AG10803 (cell line): Measurements from ENCODE around the gene BAIAP2.
"Not testable (repeated sequence)": the region's sequence is repeated elsewhere in the genome, so short reads cannot be mapped to it uniquely, and the experiment has no call there.

Source experiments
- DNase-seq: peaks from one replicate; pipeline ENCODE4 v3.0.0; 2010; ENCODE audit warnings: low read depth
- H3K4me3 ChIP-seq: 2 replicates; pipeline ENCODE4 v1.5.1; 2011; ENCODE audit warnings: mild to moderate bottlenecking, low read length, control low read depth
- TF ChIP-seq, protein P1 (sequence below): conservative IDR thresholded peaks from 2 replicates; pipeline ENCODE4 v1.5.1; 2011; ENCODE audit warnings: mild to moderate bottlenecking, low read length, control low read depth, inconsistent platforms

The BAIAP2 gene

DNA sequence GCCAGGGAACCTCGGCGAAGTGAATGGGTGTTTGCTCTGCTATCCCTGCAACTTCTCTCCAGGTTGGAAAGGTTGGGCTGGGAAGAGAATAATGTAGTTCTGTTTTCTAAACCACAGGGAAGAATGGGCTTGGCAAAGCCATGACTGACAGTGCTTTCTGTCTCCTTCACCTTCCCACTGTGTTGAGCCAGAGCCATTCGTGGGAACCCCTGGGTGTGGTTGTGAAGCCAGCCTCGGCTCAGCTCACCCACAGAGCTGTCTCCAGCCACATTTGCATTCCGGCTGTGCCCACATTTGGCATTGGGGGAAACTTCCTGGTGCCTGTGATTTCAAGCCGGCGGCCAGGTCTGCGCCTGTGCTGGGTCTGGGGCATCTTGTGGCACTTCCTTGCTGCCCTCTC, 39.9 kb downstream of the BAIAP2 start:
- DNase-seq = peak; percentile 38
- no peak overlapping the region for H3K4me3 ChIP-seq
- TF ChIP-seq, protein P1, sequence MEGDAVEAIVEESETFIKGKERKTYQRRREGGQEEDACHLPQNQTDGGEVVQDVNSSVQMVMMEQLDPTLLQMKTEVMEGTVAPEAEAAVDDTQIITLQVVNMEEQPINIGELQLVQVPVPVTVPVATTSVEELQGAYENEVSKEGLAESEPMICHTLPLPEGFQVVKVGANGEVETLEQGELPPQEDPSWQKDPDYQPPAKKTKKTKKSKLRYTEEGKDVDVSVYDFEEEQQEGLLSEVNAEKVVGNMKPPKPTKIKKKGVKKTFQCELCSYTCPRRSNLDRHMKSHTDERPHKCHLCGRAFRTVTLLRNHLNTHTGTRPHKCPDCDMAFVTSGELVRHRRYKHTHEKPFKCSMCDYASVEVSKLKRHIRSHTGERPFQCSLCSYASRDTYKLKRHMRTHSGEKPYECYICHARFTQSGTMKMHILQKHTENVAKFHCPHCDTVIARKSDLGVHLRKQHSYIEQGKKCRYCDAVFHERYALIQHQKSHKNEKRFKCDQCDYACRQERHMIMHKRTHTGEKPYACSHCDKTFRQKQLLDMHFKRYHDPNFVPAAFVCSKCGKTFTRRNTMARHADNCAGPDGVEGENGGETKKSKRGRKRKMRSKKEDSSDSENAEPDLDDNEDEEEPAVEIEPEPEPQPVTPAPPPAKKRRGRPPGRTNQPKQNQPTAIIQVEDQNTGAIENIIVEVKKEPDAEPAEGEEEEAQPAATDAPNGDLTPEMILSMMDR = no peak

DNA sequence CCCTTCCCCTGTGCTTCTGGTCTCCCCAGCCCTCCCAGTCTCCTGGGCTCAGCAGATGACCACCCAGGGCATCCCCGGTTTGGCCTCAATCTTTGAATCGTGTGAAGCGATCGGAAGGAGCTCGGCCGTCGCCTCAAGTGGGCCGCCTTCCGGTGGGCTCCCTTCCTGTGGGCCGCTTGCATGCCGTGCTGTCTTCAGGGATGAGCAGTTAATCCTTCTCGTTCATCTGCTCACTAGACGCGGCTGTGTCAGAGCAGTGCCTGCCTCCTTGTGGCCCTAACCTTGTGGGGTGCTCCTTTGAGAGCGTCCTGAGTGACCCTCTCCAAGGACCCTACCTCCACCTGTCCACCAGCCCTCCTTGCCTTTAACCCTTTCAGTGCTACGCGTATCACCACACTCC, 40.4 kb downstream of the BAIAP2 start:
- no peak for DNase-seq
- TF ChIP-seq, protein P1 = no peak
- H3K4me3 ChIP-seq = no peak overlapping the region

DNA sequence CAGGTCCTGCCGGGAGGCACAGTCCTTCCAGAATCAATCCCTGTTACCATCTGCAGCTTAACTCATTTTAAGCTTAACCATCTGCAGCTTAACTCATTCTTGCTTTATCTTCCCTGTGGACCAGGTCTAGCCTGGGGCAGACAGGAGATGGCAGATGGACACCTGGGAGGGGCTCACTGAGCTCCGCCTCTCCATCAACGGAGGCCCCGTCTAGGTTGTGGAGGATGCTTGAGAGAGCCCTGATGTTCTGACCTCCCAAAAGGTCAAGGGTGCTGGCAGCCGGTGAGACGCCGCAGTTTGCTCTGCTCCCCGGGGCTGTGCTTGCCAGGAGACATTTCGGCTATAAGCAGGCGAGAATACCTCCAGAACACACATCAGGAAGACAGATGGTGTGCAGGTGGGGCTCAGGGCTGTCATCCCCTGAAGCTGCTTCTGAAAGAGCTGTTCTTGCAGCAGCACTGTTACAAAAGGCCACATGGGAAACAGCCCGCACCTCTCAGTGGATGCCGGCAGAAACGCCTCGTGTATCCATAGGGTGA, 41.3 kb downstream of the BAIAP2 start:
- no peak for DNase-seq
- no peak overlapping the region for H3K4me3 ChIP-seq
- TF ChIP-seq, protein P1 = no peak

DNA sequence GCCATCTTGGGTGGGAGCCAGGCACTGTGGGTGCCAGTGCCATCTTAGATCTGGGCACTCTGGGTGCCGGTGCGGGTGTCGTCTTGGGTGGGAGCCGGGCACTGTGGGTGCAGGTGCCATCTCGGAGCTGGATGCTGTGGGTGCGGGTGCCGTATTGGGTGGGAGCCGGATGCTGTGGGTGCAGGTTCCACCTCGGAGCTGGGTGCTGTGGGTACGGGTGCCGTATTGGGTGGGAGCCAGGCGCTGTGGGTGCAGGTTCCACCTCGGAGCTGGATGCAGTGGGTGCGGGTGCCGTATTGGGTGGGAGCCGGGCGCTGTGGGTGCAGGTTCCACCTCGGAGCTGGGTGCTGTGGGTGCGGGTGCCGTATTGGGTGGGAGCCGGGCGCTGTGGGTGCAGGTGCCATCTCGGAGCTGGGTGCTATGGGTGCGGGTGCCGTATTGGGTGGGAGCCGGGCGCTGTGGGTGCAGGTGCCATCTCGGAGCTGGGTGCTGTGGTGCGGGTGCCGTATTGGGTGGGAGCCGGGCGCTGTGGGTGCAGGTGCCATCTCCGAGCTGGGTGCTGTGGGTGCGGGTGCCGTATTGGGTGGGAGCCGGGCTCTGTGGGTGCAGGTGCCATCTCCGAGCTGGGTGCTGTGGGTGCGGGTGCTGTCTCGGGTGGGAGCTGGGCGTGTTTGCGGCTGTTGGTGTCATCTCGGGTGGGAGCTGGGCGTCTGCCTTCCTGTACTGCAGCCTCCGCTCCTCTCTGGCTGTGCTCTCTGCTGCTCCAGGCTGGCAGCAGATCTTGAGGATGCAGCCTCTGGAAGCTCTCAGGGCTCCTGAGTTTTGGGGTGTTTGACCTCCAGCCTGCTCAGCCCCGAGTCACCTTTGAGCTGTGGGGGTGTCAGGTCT, 43.3 kb downstream of the BAIAP2 start:
- not testable (repeated sequence) for H3K4me3 ChIP-seq, DNase-seq

DNA sequence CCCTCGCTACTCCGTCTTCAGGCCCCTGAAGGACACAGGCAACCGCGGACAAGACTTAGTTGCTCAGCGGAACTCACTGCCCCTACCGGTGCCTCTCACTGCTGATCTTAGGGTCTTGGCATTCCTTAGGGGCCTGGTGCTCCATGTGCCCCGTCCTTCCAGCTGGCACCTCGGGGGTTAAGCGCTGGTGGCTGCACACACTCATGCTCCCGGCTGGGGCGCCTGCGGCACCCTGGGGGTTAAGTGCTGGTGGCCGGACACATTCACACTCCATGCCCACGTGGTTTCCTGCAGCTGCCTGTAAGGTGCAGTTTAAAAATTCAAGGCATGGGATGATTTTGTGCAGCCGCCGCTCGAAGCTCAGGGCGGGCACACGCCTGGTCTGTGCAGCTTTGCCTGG, 45.1 kb downstream of the BAIAP2 start:
- H3K4me3 ChIP-seq = no peak overlapping the region
- TF ChIP-seq, protein P1 = no peak
- DNase-seq = no peak

DNA sequence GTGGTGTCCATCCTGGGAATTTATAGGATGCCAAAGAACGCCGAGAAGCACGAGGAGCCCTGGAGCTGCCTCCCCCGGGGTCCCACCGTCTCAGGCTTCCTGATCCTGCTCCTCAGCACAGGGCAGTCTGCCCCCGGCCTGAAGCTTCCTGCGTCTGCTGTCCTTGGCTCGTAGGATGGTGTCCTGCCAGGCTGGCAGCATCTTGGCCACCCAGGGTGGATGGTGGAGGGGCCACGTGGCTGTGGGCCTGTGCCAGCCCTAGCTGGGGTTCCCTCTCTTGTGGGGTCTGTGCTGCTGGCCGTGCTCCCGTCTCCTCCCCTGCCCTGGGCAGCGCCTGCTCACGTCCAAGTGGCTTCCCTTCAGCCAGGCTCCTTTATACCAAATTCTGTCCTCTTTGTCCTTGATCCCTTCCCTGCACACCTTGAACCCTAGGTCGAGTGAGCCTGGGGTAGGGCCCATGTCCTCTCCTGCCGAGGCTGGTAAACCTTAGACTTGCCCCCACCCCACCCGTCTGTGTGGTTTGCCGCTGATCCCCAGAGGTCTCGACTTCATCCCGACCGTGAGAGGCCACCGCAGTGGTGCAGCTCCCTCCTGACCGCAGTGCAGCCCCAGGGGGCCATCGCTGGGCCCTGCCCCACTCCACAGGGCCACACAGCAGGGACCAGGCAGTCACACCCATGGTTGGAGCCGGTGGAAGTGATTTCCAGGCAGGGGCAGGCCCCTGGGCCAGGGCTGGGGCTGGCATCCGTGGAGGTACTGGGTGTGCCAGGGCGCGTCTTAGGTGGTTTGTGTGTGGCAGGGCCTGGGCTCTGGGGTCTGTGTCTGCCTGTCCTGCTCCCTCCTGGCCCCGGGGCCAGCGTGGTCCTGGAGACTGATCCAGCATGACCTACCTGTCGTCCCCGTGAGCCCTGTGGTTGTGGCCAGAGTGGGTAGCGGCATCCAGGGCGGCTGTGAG, 46.5 kb downstream of the BAIAP2 start:
- H3K4me3 ChIP-seq = no peak overlapping the region
- DNase-seq = no peak
- TF ChIP-seq, protein P1 = no peak
